SK-N-SH treated with all-trans-retinoic acid at 6 μM for 48 hours (cell line): ENCODE results near the gene IRF2BPL.

Source experiments
- ATAC-seq: fragments of 200-7000 bp; cut with Tn5 transposase; 3 replicates; pipeline ENCODE4 v1.9.1; 2020; ENCODE audit warnings: mild to moderate bottlenecking, moderate library complexity
- ARNTL ChIP-seq: fragments of 450-650 bp; formaldehyde crosslinking; IDR thresholded peaks from 2 replicates; pipeline ENCODE4 v1.5.0; 2020; ENCODE audit warnings: low read depth, mild to moderate bottlenecking, moderate library complexity, borderline replicate concordance
- BACH2 ChIP-seq: fragments of 250-450 bp; sonication (Bioruptor Pico); IDR thresholded peaks from 2 replicates; pipeline ENCODE4 v1.9.0; 2021; ENCODE audit warnings: mild to moderate bottlenecking, borderline replicate concordance
- CSDC2 ChIP-seq: fragments of 250-450 bp; sonication (Bioruptor Pico); IDR thresholded peaks from 2 replicates; pipeline ENCODE4 v1.5.0; 2020; ENCODE audit warnings: mild to moderate bottlenecking, moderate library complexity
- ESRRG ChIP-seq: fragments of 250-450 bp; sonication (Bioruptor Pico); IDR thresholded peaks from 2 replicates; pipeline ENCODE4 v1.6.1; 2021; ENCODE audit warnings: mild to moderate bottlenecking
- GLIS3 ChIP-seq: fragments of 250-450 bp; sonication (Bioruptor Pico); IDR thresholded peaks from 2 replicates; pipeline ENCODE4 v1.5.0; 2020; ENCODE audit warnings: mild to moderate bottlenecking, moderate library complexity
- ISL1 ChIP-seq: fragments of 250-450 bp; sonication (Bioruptor Pico); IDR thresholded peaks from 2 replicates; pipeline ENCODE4 v2.1.2; 2022; ENCODE audit warnings: mild to moderate bottlenecking, moderate library complexity
- OSR1 ChIP-seq: fragments of 250-450 bp; sonication (Bioruptor Pico); IDR thresholded peaks from 2 replicates; pipeline ENCODE4 v1.8.0; 2022; ENCODE audit warnings: moderate library complexity, mild to moderate bottlenecking, inconsistent platforms
- RARB ChIP-seq: fragments of 250-450 bp; sonication (Bioruptor Pico); IDR thresholded peaks from 2 replicates; pipeline ENCODE4 v1.8.0; 2021; ENCODE audit warnings: mild to moderate bottlenecking, moderate library complexity
- SNAI2 ChIP-seq: fragments of 250-450 bp; sonication (Bioruptor Pico); IDR thresholded peaks from 2 replicates; pipeline ENCODE4 v1.5.0; 2020; ENCODE audit warnings: mild to moderate bottlenecking, moderate library complexity
- TCF4 ChIP-seq: fragments of 250-450 bp; sonication (Bioruptor Pico); IDR thresholded peaks from 2 replicates; pipeline ENCODE4 v1.8.0; 2021; ENCODE audit warnings: mild to moderate bottlenecking, moderate library complexity, borderline replicate concordance
- TOX ChIP-seq: fragments of 250-450 bp; sonication (Bioruptor Pico); IDR thresholded peaks from 2 replicates; pipeline ENCODE4 v1.8.0; 2021; ENCODE audit warnings: mild to moderate bottlenecking, moderate library complexity, borderline replicate concordance
- ZC3H10 ChIP-seq: fragments of 250-450 bp; sonication (Bioruptor Pico); IDR thresholded peaks from 2 replicates; pipeline ENCODE4 v1.5.1; 2021; ENCODE audit warnings: mild to moderate bottlenecking, moderate library complexity
- ZFP3 ChIP-seq: fragments of 250-450 bp; sonication (Bioruptor Pico); IDR thresholded peaks from 2 replicates; pipeline ENCODE4 v1.5.0; 2020; ENCODE audit warnings: mild to moderate bottlenecking, moderate library complexity
- ZFP30 ChIP-seq: fragments of 450-650 bp; formaldehyde crosslinking; IDR thresholded peaks from 2 replicates; pipeline ENCODE4 v1.5.0; 2022; ENCODE audit warnings: mild to moderate bottlenecking, moderate library complexity
- ZNF565 ChIP-seq: fragments of 450-650 bp; formaldehyde crosslinking; conservative IDR thresholded peaks from 2 replicates; pipeline ENCODE4 v1.5.0; 2020; ENCODE audit warnings: low read depth, mild to moderate bottlenecking, moderate library complexity
- ZNF70 ChIP-seq: fragments of 450-650 bp; formaldehyde crosslinking; IDR thresholded peaks from 2 replicates; pipeline ENCODE4 v1.5.0; 2020; ENCODE audit warnings: mild to moderate bottlenecking, moderate library complexity
- ZNF8 ChIP-seq: fragments of 450-650 bp; formaldehyde crosslinking; IDR thresholded peaks from 2 replicates; pipeline ENCODE4 v1.5.0; 2020; ENCODE audit warnings: mild to moderate bottlenecking, moderate library complexity
- TF ChIP-seq, protein P1 (sequence below): fragments of 250-450 bp; sonication (Bioruptor Pico); IDR thresholded peaks from 2 replicates; pipeline ENCODE4 v1.8.0; 2020; ENCODE audit warnings: mild to moderate bottlenecking, moderate library complexity, borderline replicate concordance
- TF ChIP-seq, protein P2 (sequence below): fragments of 250-450 bp; sonication (Bioruptor Pico); IDR thresholded peaks from 2 replicates; pipeline ENCODE4 v1.5.0; 2020; ENCODE audit warnings: mild to moderate bottlenecking, moderate library complexity
- TF ChIP-seq, protein P3 (sequence below): fragments of 250-450 bp; sonication (Bioruptor Pico); IDR thresholded peaks from 2 replicates; pipeline ENCODE4 v1.8.0; 2021; ENCODE audit warnings: low read depth, mild to moderate bottlenecking, moderate library complexity, borderline replicate concordance
- TF ChIP-seq, protein P4 (sequence below): fragments of 250-450 bp; sonication (Bioruptor Pico); IDR thresholded peaks from 2 replicates; pipeline ENCODE4 v1.5.1; 2020; ENCODE audit warnings: low read depth, mild to moderate bottlenecking, moderate library complexity

The IRF2BPL gene

DNA sequence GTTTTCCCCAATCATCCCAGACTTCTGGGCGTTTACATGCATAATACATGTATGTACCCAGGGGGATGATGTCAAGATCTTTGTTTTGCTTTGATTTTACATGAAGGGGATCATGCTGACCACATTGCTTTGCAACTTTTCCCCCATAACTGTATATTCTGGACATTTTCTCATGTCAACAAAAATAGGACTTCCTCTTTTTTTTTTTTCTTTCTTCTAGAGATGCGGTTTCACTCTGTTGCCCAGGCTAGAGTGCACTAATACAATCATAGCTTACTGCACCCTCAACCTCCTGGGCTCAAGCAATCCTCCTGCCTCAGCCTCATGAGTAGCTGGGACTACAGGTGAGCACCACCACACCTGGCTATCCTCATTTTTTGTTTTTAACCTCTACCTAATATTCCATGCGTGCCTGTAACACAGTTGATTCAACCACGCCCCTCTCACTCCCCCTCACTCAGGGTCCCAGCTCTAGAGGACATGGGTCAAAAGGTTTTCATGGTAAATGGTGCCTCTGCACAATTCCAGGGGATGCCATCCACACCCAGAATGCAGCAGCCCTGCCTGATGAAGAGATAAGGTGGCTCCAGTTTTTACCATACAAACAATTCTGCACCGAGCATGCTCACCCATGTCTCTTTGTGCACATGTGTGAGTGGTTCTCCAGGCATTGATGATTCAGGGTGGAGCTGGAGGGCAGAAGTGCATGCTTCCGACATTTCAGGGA, 37.5 kb upstream of the IRF2BPL start:
- TF ChIP-seq ESRRG (no peak), BACH2 (CRISPR knock-in tag) (no peak), SNAI2 (CRISPR knock-in tag) (no peak), CSDC2 (CRISPR knock-in tag) (no peak), TCF4 (no peak), ISL1 (CRISPR knock-in tag) (no peak), ZC3H10 (no peak), TOX (no peak), ZFP3 (CRISPR knock-in tag) (no peak), ZNF565 (CRISPR knock-in tag) (no peak), ZFP30 (CRISPR knock-in tag) (no peak), OSR1 (CRISPR knock-in tag) (no peak), ARNTL (CRISPR knock-in tag) (no peak)
- TF ChIP-seq, protein P1, sequence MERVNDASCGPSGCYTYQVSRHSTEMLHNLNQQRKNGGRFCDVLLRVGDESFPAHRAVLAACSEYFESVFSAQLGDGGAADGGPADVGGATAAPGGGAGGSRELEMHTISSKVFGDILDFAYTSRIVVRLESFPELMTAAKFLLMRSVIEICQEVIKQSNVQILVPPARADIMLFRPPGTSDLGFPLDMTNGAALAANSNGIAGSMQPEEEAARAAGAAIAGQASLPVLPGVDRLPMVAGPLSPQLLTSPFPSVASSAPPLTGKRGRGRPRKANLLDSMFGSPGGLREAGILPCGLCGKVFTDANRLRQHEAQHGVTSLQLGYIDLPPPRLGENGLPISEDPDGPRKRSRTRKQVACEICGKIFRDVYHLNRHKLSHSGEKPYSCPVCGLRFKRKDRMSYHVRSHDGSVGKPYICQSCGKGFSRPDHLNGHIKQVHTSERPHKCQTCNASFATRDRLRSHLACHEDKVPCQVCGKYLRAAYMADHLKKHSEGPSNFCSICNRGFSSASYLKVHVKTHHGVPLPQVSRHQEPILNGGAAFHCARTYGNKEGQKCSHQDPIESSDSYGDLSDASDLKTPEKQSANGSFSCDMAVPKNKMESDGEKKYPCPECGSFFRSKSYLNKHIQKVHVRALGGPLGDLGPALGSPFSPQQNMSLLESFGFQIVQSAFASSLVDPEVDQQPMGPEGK = no peak
- TF ChIP-seq, protein P2, sequence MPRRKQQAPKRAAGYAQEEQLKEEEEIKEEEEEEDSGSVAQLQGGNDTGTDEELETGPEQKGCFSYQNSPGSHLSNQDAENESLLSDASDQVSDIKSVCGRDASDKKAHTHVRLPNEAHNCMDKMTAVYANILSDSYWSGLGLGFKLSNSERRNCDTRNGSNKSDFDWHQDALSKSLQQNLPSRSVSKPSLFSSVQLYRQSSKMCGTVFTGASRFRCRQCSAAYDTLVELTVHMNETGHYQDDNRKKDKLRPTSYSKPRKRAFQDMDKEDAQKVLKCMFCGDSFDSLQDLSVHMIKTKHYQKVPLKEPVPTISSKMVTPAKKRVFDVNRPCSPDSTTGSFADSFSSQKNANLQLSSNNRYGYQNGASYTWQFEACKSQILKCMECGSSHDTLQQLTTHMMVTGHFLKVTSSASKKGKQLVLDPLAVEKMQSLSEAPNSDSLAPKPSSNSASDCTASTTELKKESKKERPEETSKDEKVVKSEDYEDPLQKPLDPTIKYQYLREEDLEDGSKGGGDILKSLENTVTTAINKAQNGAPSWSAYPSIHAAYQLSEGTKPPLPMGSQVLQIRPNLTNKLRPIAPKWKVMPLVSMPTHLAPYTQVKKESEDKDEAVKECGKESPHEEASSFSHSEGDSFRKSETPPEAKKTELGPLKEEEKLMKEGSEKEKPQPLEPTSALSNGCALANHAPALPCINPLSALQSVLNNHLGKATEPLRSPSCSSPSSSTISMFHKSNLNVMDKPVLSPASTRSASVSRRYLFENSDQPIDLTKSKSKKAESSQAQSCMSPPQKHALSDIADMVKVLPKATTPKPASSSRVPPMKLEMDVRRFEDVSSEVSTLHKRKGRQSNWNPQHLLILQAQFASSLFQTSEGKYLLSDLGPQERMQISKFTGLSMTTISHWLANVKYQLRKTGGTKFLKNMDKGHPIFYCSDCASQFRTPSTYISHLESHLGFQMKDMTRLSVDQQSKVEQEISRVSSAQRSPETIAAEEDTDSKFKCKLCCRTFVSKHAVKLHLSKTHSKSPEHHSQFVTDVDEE (CRISPR knock-in tag) = no peak
- TF ChIP-seq, all 23 proteins: peak for 0
- no peak for ATAC-seq

DNA sequence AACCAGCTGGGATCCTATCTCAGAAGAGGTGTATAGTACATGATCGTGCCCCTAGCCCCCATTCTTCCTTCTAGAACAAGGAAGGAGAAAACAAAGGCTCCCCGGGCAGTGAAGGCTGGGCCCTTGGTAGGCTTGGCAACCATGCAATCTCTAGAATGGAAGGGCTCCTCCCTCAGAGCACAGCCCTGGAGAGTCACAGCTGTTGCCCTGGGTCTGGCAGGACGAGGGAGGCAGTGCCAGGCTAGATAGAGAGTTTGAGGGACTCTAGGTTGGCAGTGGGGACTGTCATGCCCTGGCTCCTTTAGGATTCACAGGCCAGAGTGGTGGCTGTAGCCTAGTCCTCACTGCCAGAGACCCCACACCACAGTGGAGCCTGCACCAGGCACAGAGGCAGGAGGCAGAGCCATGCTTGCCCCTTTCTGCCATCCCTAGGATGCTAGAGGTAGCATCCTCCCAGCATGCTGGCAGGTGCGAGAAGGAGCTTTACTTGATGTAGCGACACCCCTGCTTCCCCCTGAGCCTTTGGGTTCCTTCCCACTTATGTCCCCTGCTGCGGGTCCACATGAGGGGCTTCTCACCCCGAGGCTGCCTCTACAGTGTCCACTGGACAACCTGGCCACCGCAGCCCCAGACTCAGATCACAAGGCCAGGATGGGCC, 36.1 kb upstream of the IRF2BPL start:
- TF ChIP-seq SNAI2 (CRISPR knock-in tag) = no peak
- no peak for TF ChIP-seq ISL1 (CRISPR knock-in tag)
- no peak for TF ChIP-seq ARNTL (CRISPR knock-in tag)
- TF ChIP-seq RARB = no peak
- TF ChIP-seq ZNF70 (CRISPR knock-in tag) = no peak
- no peak for TF ChIP-seq GLIS3 (CRISPR knock-in tag)
- TF ChIP-seq CSDC2 (CRISPR knock-in tag) = no peak
- TF ChIP-seq, protein P3, sequence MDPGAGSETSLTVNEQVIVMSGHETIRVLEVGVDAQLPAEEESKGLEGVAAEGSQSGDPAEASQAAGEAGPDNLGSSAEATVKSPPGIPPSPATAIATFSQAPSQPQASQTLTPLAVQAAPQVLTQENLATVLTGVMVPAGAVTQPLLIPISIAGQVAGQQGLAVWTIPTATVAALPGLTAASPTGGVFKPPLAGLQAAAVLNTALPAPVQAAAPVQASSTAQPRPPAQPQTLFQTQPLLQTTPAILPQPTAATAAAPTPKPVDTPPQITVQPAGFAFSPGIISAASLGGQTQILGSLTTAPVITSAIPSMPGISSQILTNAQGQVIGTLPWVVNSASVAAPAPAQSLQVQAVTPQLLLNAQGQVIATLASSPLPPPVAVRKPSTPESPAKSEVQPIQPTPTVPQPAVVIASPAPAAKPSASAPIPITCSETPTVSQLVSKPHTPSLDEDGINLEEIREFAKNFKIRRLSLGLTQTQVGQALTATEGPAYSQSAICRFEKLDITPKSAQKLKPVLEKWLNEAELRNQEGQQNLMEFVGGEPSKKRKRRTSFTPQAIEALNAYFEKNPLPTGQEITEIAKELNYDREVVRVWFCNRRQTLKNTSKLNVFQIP (CRISPR knock-in tag) = no peak
- TF ChIP-seq, all 23 proteins: peak for 0
- ATAC-seq = no peak

DNA sequence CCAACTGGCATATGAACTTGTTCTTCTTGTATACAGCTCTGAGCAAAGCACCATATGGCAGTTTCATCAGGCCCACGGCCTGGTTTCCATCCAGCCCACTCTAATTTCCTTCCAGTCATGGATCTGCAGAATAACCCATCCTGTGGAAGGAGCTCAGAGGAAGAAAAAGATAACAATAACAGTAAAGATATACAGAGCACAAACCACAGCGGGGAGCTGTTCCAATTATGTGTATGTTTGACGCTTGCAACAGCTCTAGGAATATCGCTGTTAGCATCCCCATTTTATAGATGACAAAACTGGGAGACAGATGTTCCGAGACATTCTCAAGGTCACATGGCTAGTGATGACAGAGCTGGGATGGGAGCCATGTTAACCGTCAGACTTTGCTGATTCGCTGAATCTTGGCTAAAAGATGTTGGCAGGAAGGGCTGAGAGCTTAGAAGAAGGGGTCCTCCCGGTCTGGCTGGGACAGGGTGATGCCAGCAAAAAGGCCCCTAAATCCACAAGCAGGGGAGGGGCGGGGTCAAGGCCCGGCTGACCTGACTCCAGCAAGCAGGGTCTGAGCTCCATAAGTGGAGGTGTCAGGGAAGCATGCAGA, 35.2 kb upstream of the IRF2BPL start:
- ATAC-seq = no peak
- TF ChIP-seq OSR1 (CRISPR knock-in tag) (no peak), ARNTL (CRISPR knock-in tag) (no peak), TCF4 (no peak), ZFP3 (CRISPR knock-in tag) (no peak), ZNF70 (CRISPR knock-in tag) (no peak), RARB (no peak), ESRRG (no peak), SNAI2 (CRISPR knock-in tag) (no peak), ZC3H10 (no peak), ISL1 (CRISPR knock-in tag) (no peak), ZNF8 (CRISPR knock-in tag) (no peak), GLIS3 (CRISPR knock-in tag) (no peak)
- TF ChIP-seq, protein P4, sequence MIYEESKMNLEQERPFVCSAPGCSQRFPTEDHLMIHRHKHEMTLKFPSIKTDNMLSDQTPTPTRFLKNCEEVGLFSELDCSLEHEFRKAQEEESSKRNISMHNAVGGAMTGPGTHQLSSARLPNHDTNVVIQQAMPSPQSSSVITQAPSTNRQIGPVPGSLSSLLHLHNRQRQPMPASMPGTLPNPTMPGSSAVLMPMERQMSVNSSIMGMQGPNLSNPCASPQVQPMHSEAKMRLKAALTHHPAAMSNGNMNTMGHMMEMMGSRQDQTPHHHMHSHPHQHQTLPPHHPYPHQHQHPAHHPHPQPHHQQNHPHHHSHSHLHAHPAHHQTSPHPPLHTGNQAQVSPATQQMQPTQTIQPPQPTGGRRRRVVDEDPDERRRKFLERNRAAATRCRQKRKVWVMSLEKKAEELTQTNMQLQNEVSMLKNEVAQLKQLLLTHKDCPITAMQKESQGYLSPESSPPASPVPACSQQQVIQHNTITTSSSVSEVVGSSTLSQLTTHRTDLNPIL (CRISPR knock-in tag) = no peak
- TF ChIP-seq, protein P1 = no peak
